NCI-H510A treated with DMSO at 0.1 percent for 48 hours (cell line): ENCODE measurements around the gene MT1G.

Source experiments
- DNase-seq: peaks from one replicate; lab custom pipeline; 2025; lab: John Stamatoyannopoulos, UW

The MT1G gene

DNA sequence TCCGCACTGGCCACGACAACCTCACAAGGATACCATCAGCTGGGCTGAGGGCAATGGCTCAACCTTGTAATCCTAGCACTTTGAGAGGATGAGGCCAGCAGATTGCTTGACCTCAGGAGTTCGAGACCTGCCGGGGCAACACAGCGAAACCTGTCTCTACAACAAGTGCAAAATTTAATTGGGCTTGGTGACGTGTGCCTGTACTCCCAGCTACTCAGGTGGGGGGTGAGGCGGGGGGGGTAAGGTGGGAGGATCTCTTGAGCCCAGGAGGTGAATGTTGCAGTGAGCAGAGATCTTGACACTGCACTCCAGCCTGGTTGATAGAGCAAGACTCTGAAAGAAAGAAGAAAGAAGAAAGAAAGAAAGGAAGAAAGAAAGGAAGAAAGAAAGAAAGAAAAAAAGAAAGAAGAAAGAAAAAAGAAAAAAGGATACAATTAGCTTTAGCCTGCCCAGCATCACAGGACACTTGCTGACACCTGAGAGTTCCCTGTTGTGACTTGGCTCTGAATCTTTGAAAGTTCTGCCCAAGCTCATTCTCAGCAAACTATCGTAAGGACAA, 47.4 kb downstream of the MT1G start:
- DNase-seq, result no peak

DNA sequence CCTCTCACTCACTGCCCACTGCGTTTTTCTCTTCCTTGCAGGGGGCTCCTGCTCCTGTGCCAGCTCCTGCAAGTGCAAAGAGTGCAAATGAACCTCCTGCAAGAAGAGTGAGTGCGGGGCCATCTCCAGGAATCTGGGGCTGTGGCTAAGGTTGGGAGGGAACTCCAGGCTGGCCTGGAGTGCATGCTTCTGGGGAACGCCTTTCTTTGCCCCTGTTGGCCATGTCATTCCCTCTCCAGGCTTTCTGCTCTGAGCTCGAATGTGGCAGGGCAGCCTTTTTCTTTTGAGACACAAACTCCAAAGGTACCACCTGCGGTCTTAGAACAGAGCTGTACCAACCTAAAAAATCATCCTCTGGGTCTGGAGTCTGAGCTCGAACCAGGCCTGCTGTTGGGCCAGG, 49.7 kb downstream of the MT1G start:
- DNase-seq, result no peak

DNA sequence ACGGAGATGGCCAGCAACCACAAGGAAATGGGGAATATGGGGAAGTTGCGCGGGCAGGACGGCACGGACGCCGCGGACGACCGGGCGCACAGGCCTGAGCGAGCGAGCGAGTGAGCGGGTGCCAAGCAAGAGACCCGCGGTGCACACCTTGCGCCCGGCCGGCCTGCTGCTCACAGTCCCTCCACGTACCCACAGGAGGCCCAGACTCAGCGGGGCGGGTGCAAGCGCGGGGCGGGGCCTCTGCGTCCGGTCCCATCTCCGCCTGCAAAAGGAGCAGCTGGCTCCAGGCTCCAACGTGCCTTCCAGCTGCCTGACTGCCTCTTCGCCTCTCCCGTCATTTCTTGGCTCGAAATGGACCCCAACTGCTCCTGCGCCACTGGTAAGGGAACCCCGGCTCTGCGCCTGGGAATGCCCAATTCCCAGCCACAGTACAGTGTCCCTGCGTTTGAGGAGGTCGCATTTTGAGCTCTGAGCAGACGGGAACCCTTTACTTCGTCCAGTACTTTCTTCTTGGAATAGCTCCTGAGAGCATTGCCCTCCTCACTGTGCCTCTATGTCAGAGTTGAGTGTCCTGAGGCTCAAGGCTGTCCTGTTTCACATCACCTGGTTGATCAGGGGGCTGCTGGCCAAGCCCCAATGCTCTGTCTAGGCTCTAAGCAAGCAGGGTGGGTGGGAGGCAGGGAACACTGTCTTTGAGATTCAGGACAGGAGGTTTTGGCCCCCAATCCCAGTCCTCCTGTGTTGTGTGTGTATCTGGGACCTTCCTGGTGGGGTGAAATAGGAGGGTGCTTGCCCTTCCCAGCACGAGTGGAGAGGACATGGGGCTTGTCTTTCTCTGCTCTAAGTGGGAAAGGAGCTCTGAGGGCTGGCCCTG, 50.4 kb downstream of the MT1G start:
- no peak for DNase-seq
